Endothelial cell of umbilical vein (primary cell): ENCODE results near the gene TGM1.

Experiments
- CTCF ChIP-seq, 2 donors: IDR thresholded peaks; 1 replicate in 1 of 2; 2 replicates in 1 of 2; pipeline ENCODE4 v1.5.1; 2011; ENCODE audit warnings: low read length in 2 of 2, mild to moderate bottlenecking in 2 of 2, moderate library complexity in 2 of 2, control low read depth in 1 of 2, inconsistent platforms in 1 of 2, low read depth in 1 of 2; ENCODE audit not compliant: insufficient read depth in 1 of 2; ENCODE audit errors: extremely low read depth in 1 of 2
- EZH2 ChIP-seq: IDR thresholded peaks from 2 replicates; pipeline ENCODE4 v1.6.1; 2012; ENCODE audit warnings: borderline replicate concordance, low read depth, mild to moderate bottlenecking, moderate library complexity, low read length, inconsistent platforms; ENCODE audit not compliant: severe bottlenecking
- GATA2 ChIP-seq: IDR thresholded peaks from 2 replicates; pipeline ENCODE4 v1.7.0; 2011; ENCODE audit warnings: low read depth, mild to moderate bottlenecking, moderate library complexity, mixed read lengths, low read length; ENCODE audit not compliant: insufficient read length, insufficient read depth

GRCh38 chr14:24307156-24307574 is 44.2 kb upstream of the TGM1 start:
- TF ChIP-seq EZH2, result no peak
- no peak for TF ChIP-seq CTCF (IDR thresholded peaks at IDR 0.05; ENCODE audit: extremely low read depth in 1 of 2, insufficient read depth in 1 of 2, low read depth in 1 of 2, low read length in 2 of 2)
- no peak for TF ChIP-seq GATA2
